Common myeloid progenitor, CD34-positive (primary cell): ENCODE data around the gene PDGFRB.

ENCODE experiments used
- CTCF ChIA-PET: fragments of 350-600 bp; sonication (Branson Sonifier 250); formaldehyde crosslinking; loops from one replicate; lab custom pipeline; 2021; ENCODE audit warnings: antibody characterized with exemption; lab: Charles Lee
- POLR2A ChIA-PET: fragments of 350-600 bp; sonication (Branson Sonifier 250); formaldehyde crosslinking; loops from one replicate; lab custom pipeline; 2021; ENCODE audit warnings: antibody characterized with exemption; lab: Charles Lee
- DNase-seq, 3 donors: peaks; one replicate each; pipeline versions ENCODE4 v3.0.0 to v3.0.0-alpha.2; 2013
- H3K27ac ChIP-seq, 2 experiments: 1 replicate in 1 of 2; 2 replicates in 1 of 2; pipeline ENCODE4 v1.7.0; 2013; ENCODE audit warnings: inconsistent platforms in 2 of 2, low read length in 2 of 2, mild to moderate bottlenecking in 2 of 2, low read depth in 1 of 2, moderate library complexity in 1 of 2; ENCODE audit not compliant: severe bottlenecking in 2 of 2, insufficient read depth in 1 of 2, poor library complexity in 1 of 2
- H3K27me3 ChIP-seq, 5 experiments: replicated peaks in 2 of 5; 1 replicate in 3 of 5; 2 replicates in 2 of 5; pipeline versions ENCODE4 v1.6.1 to v1.7.0; 2013; ENCODE audit warnings: low read length in 4 of 5, mild to moderate bottlenecking in 2 of 5, moderate library complexity in 2 of 5, inconsistent platforms in 1 of 5; ENCODE audit not compliant: insufficient read depth in 5 of 5, control insufficient read depth in 4 of 5
- H3K36me3 ChIP-seq, 4 experiments: 1 replicate in 2 of 4; 2 replicates in 2 of 4; pipeline versions ENCODE4 v1.6.1 to v1.7.0; 2013; ENCODE audit warnings: low read length in 3 of 4, control low read depth in 1 of 4, mild to moderate bottlenecking in 1 of 4; ENCODE audit not compliant: control insufficient read depth in 4 of 4, insufficient read depth in 4 of 4
- H3K4me1 ChIP-seq, 4 experiments: 1 replicate in 3 of 4; 2 replicates in 1 of 4; pipeline versions ENCODE4 v1.6.1 to v1.7.1; 2013; ENCODE audit warnings: low read length in 3 of 4, mild to moderate bottlenecking in 3 of 4, control low read depth in 1 of 4, inconsistent platforms in 1 of 4, moderate library complexity in 1 of 4; ENCODE audit not compliant: control insufficient read depth in 4 of 4, insufficient read depth in 4 of 4; ENCODE audit errors: control extremely low read depth in 1 of 4
- H3K4me3 ChIP-seq, 7 experiments: 1 replicate in 4 of 7; 2 replicates in 3 of 7; pipeline versions ENCODE4 v1.5.1 to v1.7.0; 2013; ENCODE audit warnings: mild to moderate bottlenecking in 7 of 7, low read length in 6 of 7, moderate library complexity in 6 of 7, inconsistent platforms in 2 of 7, low read depth in 2 of 7, control low read depth in 1 of 7; ENCODE audit not compliant: insufficient read depth in 4 of 7, control insufficient read depth in 1 of 7; ENCODE audit errors: extremely low read depth in 1 of 7
- H3K9me3 ChIP-seq, 5 experiments: 1 replicate in 4 of 5; 2 replicates in 1 of 5; pipeline versions ENCODE4 v1.6.1 to v1.7.1; 2013; ENCODE audit warnings: low read length in 4 of 5, mild to moderate bottlenecking in 2 of 5, inconsistent platforms in 1 of 5, low read depth in 1 of 5, moderate library complexity in 1 of 5; ENCODE audit not compliant: control insufficient read depth in 4 of 5, insufficient read depth in 2 of 5; ENCODE audit errors: control extremely low read depth in 1 of 5
- WGBS: methylation state at CpG from one replicate; pipeline ENCODE4 v1.1.5; 2013; ENCODE audit not compliant: insufficient coverage; 5-methylcytosine and 5-hydroxymethylcytosine counted together

PDGFRB gene

DNA sequence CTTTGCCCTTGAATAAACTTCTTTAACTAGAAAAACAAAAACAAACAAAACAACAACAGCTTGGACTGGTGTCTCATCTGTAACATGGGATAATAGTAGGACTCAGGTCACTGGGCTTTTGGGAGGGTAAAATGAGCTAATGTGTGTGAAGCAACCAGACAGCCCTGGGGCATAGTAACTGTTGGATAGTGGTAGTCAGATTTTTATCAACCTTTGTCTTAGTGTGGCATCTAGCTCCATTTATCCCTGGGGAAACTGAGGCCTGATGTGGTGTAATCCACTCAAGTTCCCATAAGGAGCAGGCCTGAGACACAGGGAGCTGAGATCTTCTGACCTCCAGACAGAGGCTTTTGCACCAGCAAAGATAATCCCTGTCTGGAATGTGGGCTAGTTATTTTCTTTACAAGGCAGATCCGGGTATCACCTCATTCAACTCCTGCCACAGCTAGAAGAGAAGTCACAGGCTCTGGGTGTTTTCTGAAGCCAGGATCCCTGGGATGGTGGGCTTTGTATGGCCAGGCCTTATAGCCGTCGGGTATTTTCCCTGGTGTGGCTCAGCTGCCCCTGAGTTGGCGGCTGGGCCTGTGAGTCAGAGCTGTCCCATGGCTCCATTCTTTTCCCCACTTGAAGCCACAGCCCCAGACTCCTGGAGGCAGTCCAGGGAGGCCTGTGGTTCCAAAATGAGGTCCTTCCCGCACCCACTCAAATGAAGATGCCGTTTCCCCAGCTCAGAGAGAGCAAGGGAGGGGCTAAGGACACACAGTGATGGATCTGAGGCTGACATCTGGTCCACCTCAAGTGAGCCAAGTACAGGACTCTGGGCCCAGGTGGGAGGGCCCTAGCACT lies 43.2 kb downstream of the PDGFRB start:
- no peak overlapping the region for H3K4me3 ChIP-seq
- WGBS = 95% methylated on average over 6 of the region's 6 CpGs
- no peak overlapping the region for H3K27ac ChIP-seq
- no peaks in the 10 kb centered on the region for H3K9me3 ChIP-seq
- CTCF ChIA-PET = interaction anchor here (0.8 to 3.1 kb wide), 15 partner anchors 9 to 261 kb away, joined by 3 to 7 read pairs (median 4); partner anchors contain the start of gene CSF1R
- DNase-seq = no peak
- POLR2A ChIA-PET = no interaction called here
- no peaks in the 10 kb centered on the region for H3K27me3 ChIP-seq
- peaks cover 0 to 51% (median 27%) of the 10 kb centered on the region in 4 experiments for H3K4me1 ChIP-seq
- H3K36me3 ChIP-seq = no peaks in the 10 kb centered on the region

DNA sequence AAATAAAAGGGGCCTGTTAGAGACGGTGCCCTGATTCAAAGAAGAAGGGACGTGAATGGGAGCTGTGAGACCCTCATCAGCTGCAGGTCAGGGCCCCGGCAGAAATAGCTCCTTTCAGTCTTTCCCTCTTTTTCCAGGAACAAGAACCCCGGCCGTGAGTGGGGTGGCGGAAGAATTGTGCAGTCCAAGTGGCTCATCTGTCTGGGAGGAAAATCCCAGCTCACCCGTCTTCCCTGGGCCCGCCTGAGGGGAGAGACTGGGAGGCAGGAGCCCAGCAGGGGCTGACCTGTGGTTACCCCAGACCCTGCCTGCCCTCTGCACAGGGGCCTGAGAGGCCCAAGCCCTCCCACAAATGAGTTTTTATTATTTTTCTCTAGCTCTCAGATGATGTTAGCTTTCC lies 44.5 kb downstream of the PDGFRB start:
- Histone ChIP-seq H3K27ac (no peak overlapping the region), H3K36me3 (no peaks in the 10 kb centered on the region), H3K9me3 (no peaks in the 10 kb centered on the region), H3K4me1 (peaks cover 0 to 63% (median 34%) of the 10 kb centered on the region in 4 experiments), H3K27me3 (no peaks in the 10 kb centered on the region), H3K4me3 (no peak overlapping the region)
- ChIA-PET CTCF (interaction anchor here (0.8 to 3.1 kb wide), 9 partner anchors 9 to 260 kb away, joined by 3 to 7 read pairs (median 4); no protein-coding TSS in a partner anchor), POLR2A (no interaction called here)
- DNase-seq = no peak
- 100% methylated on average over 3 of the region's 8 CpGs for whole genome bisulfite sequencing

DNA sequence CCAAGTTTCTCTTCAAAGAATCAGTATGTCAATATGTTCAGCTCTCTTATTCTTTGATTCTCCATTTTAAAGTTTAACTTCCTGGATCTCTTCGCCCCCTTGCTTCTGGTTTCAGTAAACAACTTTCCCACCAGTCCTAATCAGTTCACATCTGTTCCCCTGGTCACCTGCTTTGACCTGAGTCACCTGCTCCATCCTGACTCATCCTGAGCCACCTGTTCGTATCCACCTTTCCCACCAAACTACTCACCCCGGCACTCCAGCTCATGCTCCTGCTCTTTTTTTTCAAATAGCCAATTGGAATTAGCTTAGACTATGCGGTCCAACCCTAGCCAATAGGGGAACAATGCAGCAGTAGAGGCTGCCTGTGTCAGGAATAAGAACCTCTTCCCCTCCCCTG lies 45.7 kb downstream of the PDGFRB start:
- ChIA-PET POLR2A (interaction anchor here (0.8 kb wide), 1 partner anchor 28 kb away, joined by 3 read pairs; no protein-coding TSS in a partner anchor), CTCF (interaction anchor here (0.7 to 2.7 kb wide), 4 partner anchors 9 to 61 kb away, joined by 3 to 13 read pairs (median 3); no protein-coding TSS in a partner anchor)
- Histone ChIP-seq H3K27ac (no peak overlapping the region), H3K36me3 (no peaks in the 10 kb centered on the region), H3K9me3 (no peaks in the 10 kb centered on the region), H3K27me3 (no peaks in the 10 kb centered on the region), H3K4me3 (no peak overlapping the region), H3K4me1 (peaks cover 0 to 60% (median 23%) of the 10 kb centered on the region in 4 experiments)
- WGBS = 82% methylated on average over 4 of the region's 4 CpGs
- no peak for DNase-seq

DNA sequence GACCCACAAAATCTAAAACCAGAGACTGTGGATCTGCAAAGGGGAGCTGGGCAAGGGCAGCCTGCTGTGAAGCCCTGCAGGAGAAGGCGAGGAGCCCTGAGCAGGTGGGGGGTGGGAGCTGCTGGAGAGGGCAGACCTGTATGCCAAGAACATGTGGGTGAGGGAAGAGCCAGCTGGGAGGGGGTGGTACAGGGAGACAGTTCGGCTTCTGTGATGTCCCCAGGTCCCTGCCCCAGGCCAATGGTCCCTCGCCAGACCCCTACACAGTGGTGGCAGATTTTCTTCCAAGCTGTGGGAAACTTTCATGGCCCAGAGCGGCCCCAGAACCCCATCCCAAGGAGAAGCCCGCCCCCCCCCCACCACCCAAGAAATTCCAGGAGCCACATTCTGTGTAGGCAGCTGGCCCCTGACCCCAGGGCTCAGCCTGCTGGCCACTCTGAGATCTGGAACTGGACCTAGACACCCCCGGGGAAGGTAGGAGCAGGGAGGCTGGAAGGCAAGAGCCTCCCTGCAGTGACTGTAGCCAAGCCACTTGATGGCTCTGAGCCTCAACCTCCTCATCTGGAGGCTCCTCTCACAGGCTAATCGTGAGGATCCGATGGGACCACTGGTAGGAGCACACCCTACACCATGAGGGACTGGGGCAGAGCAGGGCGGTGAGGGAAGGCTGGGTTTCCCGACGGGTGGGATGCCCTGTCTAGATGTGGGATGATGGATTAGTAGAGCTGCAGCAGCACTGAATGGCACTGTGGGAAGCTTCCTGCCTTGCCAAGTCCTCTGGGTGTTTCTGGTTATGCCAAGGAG lies 46.7 kb downstream of the PDGFRB start:
- Histone ChIP-seq H3K4me3 (no peak overlapping the region), H3K27ac (no peak overlapping the region), H3K36me3 (no peaks in the 10 kb centered on the region), H3K4me1 (peaks cover 0 to 55% (median 18%) of the 10 kb centered on the region in 4 experiments), H3K9me3 (no peaks in the 10 kb centered on the region), H3K27me3 (no peaks in the 10 kb centered on the region)
- ChIA-PET POLR2A (interaction anchor here (0.8 kb wide), 1 partner anchor 27 kb away, joined by 3 read pairs; no protein-coding TSS in a partner anchor), CTCF (interaction anchor here (0.7 to 2.7 kb wide), 7 partner anchors 10 to 60 kb away, joined by 3 to 13 read pairs (median 3); no protein-coding TSS in a partner anchor)
- 100% methylated on average over 6 of the region's 11 CpGs for WGBS
- DNase-seq = no peak

DNA sequence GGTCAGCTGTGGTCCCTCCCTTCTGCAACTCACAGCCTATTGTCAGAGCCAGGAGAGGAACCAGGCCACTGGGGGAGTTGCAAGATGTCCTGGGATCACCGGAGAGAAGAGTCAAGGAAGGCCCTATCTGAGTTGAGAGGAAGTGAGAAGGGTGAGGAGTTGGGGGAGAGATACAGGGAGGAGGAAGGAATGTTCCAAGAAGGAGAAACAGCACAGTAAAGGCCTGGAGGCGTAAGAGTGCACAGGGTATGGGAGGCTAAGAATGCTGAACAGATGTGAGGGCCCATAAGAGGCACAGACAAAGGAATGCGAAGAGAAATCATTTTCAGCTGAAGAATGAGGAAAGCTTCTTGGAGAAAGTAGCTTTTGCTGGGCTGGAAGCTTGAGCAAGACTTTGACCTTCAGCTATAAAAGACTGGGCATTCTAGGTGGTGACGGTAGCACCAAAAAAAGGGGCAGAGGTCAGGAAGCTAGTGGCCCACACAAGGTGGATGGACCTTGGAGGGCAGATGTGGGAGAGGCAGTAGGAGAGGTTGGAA lies 47.7 kb downstream of the PDGFRB start:
- Histone ChIP-seq H3K9me3 (no peaks in the 10 kb centered on the region), H3K27me3 (no peaks in the 10 kb centered on the region), H3K27ac (no peak overlapping the region), H3K36me3 (no peaks in the 10 kb centered on the region), H3K4me1 (peaks cover 0 to 48% (median 15%) of the 10 kb centered on the region in 4 experiments), H3K4me3 (no peak overlapping the region)
- POLR2A ChIA-PET = no interaction called here
- DNase-seq = no peak
- CTCF ChIA-PET = interaction anchor here (0.9 to 2.7 kb wide), 6 partner anchors 9 to 53 kb away, joined by 3 to 13 read pairs (median 4); no protein-coding TSS in a partner anchor
- 95% methylated on average over 4 of the region's 4 CpGs for WGBS

DNA sequence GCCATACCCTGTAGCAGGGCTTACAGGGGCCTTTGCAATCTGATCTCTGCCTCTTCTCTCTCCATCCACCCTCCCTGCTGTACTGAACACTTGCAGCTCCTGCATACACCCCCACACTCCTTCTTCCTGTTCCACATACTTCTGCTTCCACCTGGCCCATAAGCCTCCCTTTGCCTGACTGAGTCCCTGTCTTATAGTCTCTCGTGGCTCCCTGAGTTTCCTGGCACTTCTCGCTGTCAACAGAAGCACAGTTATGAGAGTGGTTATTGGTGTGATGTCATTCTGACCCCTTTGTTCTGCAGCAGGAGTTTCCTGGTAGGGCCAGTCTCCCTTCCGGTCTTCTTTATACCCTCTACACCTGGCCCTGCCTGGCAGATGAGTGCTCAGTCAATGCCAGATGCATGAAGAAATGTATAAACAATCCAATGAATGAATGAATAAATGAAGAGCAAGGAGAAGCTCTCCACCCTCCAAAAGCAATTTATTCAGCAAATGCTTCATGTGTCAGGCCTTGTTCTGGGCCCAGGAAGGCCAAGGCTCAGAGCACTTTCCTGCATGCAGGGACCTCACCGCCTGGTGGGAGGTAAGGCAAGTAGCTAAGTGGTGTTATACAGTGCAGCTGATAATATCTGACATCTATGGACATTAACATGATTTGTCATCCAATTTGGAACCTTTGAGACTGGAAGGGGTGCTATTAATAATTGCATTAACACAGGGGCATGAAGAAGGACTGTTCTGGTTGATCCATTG lies 48.8 kb downstream of the PDGFRB start:
- Histone ChIP-seq H3K4me1 (peaks cover 0 to 40% (median 10%) of the 10 kb centered on the region in 4 experiments), H3K27ac (no peak overlapping the region), H3K36me3 (no peaks in the 10 kb centered on the region), H3K27me3 (no peaks in the 10 kb centered on the region), H3K9me3 (no peaks in the 10 kb centered on the region), H3K4me3 (no peak overlapping the region)
- ChIA-PET CTCF (interaction anchor here (1.1 to 1.6 kb wide), 7 partner anchors 10 to 62 kb away, joined by 3 to 6 read pairs (median 4); no protein-coding TSS in a partner anchor), POLR2A (no interaction called here)
- WGBS = 80% methylated on average over 1 of the region's 4 CpGs
- peak in 1 of 3 donors; percentile 25 for DNase-seq
